HG03159 (cell line): Measurements from ENCODE around the gene FAM72D.
"Not testable (repeated sequence)": the region's sequence is repeated elsewhere in the genome, so short reads cannot be mapped to it uniquely, and the experiment has no call there.

Source experiments
- ATAC-seq: cut with Tn5 transposase; IDR thresholded peaks from one replicate; pipeline ENCODE4 v1.9.1; 2021; ENCODE audit warnings: mild to moderate bottlenecking, moderate library complexity; ENCODE audit not compliant: unreplicated experiment

FAM72D gene

DNA sequence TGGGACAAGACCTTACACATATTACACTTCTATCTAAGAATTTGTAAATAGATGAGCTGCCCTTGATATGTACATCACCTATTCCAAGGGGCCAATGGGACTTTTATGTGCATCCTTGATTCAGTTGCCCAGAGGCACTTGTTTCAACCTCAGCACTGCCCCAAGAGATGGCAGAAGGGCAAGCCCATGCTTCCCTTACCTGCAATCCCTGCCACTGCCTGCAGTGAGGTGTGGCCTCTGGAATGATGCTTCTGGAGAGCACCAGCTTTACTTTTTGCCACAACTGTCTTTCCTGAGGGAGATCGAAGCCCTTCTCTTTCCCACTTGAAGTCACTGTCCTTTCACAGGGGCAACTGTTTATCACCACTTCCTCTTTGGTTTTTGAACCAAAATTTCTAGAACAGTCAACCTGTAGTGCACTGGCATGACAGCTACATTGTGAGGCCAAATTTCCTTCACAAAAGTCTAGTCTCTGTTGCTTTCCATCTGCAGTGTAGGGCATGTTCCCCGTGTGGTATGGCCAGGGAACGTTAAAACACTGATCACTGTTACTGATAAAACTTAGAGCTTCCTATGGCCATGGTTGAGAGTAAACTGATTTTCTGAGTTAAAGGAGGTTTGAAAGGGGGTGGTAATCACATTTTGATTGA lies 48.6 kb downstream of the FAM72D start:
- ATAC-seq, result not testable (repeated sequence)

DNA sequence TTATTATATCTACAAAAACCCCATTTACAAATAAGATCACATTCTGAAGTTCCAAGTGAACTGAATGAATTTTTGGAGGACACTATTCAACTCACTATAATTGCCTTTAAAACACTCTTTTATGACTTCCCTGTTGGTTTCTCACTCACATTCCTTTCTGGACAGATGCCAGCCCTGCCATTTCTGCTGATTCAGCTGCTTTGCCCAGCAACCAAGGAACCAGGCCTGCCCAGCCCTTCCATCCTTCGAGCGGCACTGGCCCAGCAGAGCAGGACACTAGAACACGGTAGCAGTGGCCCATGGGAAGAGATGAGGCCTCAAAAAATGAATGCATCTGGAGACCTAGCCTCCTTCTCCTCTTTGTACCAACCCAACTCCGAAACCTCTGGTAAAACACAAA lies 50.5 kb downstream of the FAM72D start:
- not testable (repeated sequence) for ATAC-seq

DNA sequence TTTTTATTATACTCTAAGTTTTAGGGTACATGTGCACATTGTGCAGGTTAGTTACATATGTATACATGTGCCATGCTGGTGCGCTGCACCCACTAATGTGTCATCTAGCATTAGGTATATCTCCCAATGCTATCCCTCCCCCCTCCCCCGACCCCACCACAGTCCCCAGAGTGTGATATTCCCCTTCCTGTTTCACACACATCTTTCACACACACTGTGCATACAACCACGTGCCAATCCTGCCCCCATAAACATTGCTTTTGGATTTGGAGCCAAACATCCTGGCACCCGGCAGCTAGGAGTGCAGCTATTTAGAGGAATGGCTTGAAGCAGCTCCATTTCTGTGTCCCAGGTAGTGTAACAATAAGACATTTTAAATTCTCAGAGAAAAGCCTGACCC lies 51.4 kb downstream of the FAM72D start:
- ATAC-seq, result not testable (repeated sequence)

DNA sequence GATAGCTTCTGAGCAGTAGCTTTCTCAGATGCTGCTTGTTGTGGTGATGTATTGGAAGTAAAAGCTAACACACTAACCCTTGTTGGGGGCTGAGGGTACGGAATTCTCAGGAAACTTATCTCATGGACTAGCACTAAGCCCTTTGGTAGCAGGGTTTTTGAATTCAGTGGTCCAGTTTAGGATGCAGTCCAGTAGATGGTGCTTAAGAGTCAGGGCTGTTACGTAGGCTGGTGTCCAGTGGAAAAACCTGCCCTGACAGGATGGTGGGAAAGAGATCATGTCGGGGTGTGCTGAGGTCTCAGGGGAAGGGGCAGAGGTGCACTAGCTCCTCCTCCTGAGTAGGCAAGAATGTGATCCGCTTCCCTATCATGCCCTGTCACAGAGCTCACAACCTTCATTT lies 59.6 kb downstream of the FAM72D start:
- ATAC-seq, result not testable (repeated sequence)

DNA sequence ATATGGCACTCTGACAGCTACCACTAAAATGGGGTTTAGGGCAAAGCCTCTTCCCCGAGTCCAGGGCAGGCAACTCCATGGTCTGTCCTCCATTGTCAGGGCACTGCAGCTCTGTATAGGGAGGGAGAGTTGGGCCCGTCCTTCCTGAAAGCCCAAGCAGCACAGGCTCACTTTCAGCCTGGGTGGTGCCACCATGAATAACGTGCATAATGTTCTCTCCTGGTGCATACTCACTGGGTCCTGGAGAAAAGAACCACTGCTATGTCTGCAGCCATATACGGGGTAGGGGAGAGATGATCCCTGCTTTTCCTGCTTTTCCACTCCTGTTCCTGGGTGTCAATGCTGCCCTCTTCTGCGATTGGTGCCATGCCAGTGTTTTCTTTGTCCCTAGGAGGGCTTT lies 60.1 kb downstream of the FAM72D start:
- ATAC-seq, result not testable (repeated sequence)

DNA sequence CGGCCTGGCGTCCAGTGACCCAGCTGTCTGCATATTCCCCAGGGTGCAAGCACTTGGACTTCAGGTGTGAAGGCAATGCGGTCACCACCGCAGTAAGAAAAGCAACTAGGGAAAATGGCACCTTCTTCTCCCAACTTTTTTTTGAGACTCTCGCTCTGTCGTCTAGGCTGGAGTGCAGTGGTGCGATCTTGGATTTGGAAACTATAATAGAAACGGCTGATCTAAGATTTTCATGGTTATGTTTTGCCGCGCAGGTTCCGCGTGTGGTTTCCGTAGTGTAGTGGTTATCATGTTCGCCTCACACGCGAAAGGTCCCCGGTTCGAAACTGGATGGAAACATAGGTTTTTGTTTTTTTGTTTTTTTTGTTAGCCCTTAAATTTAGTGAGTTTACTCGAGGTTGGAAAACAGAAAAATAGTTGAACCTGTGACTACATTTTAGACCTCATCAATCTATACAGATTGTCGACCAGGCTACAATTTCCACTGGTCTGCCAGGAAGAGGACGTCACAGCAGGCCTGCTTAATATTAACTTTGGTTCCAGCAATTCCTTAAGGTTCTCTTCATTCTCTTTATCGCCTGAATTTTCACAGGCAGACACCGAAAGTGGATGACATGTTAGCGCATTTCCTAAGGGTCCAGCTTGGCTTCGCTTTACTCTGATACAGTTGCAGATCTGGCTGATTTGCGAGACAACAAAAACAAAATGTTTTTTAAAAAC lies 61.3 kb downstream of the FAM72D start:
- ATAC-seq, result not testable (repeated sequence)

DNA sequence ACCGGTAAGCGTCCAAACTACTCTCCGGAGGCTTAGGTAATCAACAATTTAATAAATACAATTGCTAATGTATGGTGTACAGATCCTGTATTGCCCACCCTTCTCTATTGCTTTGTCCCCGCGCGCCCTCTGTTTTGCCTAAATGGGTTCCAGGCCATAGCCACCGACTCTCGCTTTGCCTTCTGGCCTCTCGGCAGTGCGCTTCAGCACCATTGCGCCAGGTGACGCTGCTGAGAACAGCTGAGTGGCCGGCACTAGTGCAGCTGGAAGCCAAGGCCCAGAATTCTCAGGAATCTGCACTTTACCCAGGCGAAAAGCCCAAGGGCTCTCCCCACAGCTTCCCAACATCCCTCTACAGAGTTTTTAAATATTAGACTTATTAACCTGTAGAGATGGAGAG lies 61.9 kb downstream of the FAM72D start:
- ATAC-seq, result not testable (repeated sequence)

DNA sequence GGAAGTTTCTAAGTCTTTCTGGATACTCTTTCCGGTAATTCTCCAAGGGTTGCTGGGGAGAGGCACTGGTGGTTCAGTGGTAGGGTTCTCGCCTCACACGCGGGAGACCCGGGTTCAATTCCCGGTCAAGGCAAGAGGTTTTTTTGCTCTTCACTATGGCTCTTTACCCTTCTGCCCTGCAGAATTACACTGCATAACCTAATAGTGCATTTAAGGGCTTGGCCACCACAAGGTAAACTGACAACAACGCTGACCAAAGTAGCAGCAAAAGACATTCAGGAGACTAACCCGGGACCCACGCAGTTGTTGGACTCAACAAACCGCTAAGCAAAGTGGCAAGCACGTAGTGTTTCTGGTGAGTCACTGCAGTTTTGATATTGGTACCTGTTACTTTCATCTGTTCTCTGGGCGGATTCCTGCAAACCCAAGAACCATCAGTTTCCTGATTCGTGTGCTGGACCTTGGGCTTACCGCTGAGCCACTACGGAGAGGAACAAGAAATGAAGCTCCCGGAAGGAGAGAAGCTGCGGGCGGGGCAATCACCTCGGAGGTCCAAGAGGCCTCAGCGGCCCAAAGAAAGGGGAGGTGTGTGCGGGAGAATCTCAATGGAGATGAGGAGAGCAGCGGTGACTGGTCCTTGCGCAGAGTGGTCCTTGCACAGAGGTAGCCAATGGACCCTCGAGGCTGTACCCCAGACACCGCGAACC lies 65.4 kb downstream of the FAM72D start:
- ATAC-seq, result not testable (repeated sequence)
